Natural killer cell treated with Interleukin-12 subunit alpha and Interleukin-12 subunit beta and Interleukin-15 and Interleukin-18, amount 100 ng/mL, for 72 hours (primary cell): ENCODE measurements around the gene TCP11L2. TPM values are rescaled to one million over a fixed set of nuclear protein-coding genes. Genes with fewer than 3 reads are reported as not detected.
A peak's percentile ranks its signal among the peaks of the same experiment; 100 is the strongest.
"Not testable (repeated sequence)": the region's sequence is repeated elsewhere in the genome, so short reads cannot be mapped to it uniquely, and the experiment has no call there.

Source experiments
- ATAC-seq, 2 donors: fragments of 150-1000 bp; cut with Tn5 transposase in 1 of 2; sonication (Bioruptor Pico), chemical (Tn5 transposase) in 1 of 2; 2 replicates each; pipeline ENCODE4 v1.10.0; 2021
- DNase-seq: peaks from one replicate; pipeline ENCODE4 v3.0.0; 2022; ENCODE audit warnings: low spot score
- H3K27ac Mint-ChIP-seq, 2 donors: 1 replicate in 1 of 2; 2 replicates in 1 of 2; pipeline ENCODE4 v1.8.0; 2022; ENCODE audit warnings: mixed read lengths in 2 of 2, mild to moderate bottlenecking in 1 of 2, moderate library complexity in 1 of 2
- H3K27me3 Mint-ChIP-seq, 2 donors: 1 replicate in 1 of 2; 2 replicates in 1 of 2; pipeline ENCODE4 v1.8.0; 2022; ENCODE audit warnings: mixed read lengths in 2 of 2
- H3K36me3 Mint-ChIP-seq: one replicate; pipeline ENCODE4 v1.8.0; 2022; ENCODE audit warnings: mixed read lengths
- H3K4me1 Mint-ChIP-seq, 2 donors: 1 replicate in 1 of 2; 2 replicates in 1 of 2; pipeline ENCODE4 v1.8.0; 2022; ENCODE audit warnings: low read depth in 2 of 2, mixed read lengths in 2 of 2, mild to moderate bottlenecking in 1 of 2
- H3K4me3 Mint-ChIP-seq: one replicate; pipeline ENCODE4 v1.8.0; 2022; ENCODE audit warnings: mixed read lengths
- H3K9me3 Mint-ChIP-seq: 2 replicates; pipeline ENCODE4 v1.8.0; 2022; ENCODE audit warnings: mixed read lengths
- total RNA-seq, 2 donors: library from RNA; stranded (reverse); gene quantifications; one replicate each; pipeline ENCODE4 v1.2.3, GENCODE V29; 2022

TCP11L2 gene
- total RNA-seq, 2 donors from 2014 or later, result 3.5 to 5.8 TPM

DNA sequence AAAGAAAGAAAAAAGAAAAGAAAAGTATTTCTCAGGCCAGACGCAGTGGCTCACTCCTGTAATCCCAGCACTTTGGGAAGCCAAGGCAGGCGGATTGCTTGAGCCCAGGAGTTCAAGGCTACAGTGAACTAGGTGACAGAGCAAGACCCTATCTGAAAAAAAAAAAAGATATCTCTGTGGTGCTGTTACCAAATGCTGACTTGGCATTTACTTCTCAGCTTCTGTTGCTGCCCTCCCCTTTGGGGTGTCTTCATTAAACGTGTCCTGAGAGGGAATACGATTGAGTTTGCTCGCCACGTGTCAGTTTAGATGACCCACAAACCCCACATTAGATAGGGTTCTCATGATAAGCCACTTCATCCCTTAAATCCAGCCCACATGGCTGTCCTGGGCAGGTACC, 50.6 kb downstream of the TCP11L2 start:
- no peak for ATAC-seq
- peaks cover 6 to 11% of the 10 kb centered on the region in 2 donors for H3K4me1 Mint-ChIP-seq
- no peaks in the 10 kb centered on the region for H3K36me3 Mint-ChIP-seq
- H3K4me3 Mint-ChIP-seq, result no peak overlapping the region
- no peaks in the 10 kb centered on the region for H3K27me3 Mint-ChIP-seq
- DNase-seq, result no peak
- H3K27ac Mint-ChIP-seq, result no peak overlapping the region
- H3K9me3 Mint-ChIP-seq, result no peaks in the 10 kb centered on the region

DNA sequence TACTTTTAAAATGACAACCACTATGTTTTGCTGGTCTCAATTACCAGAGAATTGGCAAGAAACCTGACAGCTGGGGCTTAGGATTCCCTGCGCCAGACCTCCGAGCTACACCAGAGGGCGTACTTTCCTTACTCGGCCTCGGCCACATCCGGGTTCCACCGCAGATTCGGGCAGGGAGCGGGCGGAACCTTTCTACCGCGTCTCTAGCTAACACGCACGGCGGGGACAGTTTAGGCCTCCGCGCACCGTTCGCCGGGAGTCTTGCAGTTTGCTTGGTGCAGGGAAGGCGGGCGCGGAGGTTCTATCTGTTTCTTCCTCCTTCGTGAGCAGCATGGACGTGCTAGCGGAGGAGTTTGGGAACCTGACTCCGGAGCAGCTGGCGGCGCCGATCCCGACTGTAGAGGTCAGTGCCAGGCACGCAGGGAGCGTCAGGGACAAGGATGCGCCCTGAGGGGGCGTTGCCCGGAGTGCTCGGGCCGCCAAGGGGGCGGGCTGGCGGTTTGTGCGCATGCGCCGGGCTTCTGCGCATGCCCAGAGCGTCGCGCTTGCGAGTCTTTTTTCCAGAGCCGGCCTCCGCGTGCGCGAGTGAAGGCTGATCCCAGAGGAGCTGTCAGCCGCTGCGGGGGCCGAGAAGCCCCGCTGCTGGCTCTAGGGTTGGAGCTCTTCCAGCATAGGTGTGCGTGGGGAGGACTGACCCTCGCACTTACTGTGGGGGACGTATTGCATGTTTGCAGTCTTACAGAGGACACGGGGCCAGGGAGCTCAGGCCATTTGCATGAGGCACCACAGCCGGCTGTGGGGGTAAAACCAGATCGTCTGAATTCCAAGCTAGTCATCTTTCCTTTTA, 55.2 kb downstream of the TCP11L2 start, which contains the start of gene POLR3B:
TSS of gene POLR3B (plus strand) at position 200 of the 847 bp plus-strand sequence. CDS start at position 332, 132 bp downstream.
- H3K27me3 Mint-ChIP-seq, result no peaks in the 10 kb centered on the region
- peak; percentile 94 for DNase-seq
- H3K27ac Mint-ChIP-seq, result peak within 1 kb of the TSS; percentile 88 to 97
- peak; percentile 96 for ATAC-seq
- H3K36me3 Mint-ChIP-seq, result no peaks in the 10 kb centered on the region
- H3K4me3 Mint-ChIP-seq, result peak within 1 kb of the TSS; percentile 96
- H3K9me3 Mint-ChIP-seq, result no peaks in the 10 kb centered on the region
- H3K4me1 Mint-ChIP-seq, result peaks cover 12 to 17% of the 10 kb centered on the region in 2 donors

DNA sequence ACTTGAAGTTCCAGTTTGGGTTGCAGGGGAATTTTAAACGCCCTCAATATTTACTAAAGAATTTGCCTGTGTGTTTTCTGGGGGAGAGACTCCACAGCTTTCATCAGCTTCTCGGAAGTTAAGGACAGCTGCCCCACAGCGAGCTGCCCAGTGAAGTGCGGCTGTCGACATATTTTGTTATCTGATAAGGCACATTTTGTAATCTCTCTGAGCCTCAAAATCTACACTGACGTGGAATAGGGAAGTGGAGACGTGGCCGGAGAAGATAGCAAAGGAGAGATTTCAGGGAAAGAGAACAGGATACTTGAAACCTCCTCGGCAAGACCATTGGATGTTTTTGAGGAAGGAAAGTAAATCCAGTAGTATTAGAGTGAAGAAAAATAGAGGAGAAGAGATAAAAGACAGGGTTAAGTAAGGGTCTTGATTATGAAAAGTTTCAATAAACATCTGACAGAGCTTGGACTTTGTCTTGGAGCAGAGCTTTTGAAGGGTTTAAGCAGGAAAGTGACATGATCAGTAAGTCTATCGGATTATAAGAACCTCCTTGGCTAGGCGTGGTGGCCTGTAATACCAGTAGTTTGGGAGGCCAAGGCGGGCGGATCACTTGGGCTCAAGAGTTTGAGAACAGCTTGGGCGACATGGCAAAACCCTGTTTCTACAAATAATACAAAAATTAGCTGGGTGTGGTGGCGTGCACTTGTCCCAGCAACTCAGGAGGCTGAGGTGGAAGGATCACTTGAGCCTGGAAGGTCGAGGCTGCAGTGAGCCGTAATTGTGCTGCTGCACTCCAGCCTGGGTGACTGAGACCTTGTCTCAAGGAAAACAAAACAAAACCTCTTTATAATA, 56.1 kb downstream of the TCP11L2 start:
- Mint-ChIP-seq H3K27me3 (no peaks in the 10 kb centered on the region), H3K4me1 (peaks cover 12 to 17% of the 10 kb centered on the region in 2 donors), H3K9me3 (no peaks in the 10 kb centered on the region), H3K36me3 (no peaks in the 10 kb centered on the region), H3K4me3 (peak overlapping the region; percentile 96), H3K27ac (peak overlapping the region; percentile 88 to 97)
- no peak for DNase-seq
- peak; percentile 0 to 11 for ATAC-seq

DNA sequence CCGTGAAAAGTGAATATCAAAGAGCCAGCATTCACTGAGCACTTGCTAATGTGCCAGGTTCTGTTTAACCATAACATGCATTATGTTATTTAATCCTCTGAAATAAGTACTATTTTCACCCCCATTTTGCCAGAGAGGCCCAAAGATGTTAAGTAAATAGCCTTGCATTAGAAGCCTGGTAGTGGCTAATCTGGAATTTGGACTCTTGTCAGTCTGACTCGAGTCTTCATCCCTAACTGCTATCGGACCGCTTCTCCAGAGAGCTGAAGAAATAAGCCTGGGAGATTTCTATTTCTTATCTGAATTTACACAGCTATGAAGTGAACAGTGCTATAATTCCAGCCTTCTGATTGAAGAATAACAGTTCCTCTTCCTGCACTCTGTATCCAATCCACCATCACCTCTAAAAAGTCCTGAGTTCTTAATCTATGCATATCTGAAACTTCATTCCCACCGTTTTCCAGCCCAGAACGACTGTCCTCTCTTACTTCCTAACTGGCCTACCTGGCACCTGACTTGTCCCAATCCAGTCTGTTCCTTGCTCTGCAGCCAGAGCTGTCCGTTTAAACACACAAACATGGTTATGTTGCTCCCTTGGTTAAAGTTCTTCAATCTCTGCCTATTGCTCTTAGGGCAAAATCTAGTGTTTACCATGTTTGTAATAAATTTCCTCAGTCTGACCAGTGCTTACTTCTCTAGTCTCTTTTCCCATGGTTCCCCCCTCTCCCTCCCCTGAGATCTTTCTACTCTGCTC, 57.3 kb downstream of the TCP11L2 start:
- H3K27ac Mint-ChIP-seq, result no peak overlapping the region

DNA sequence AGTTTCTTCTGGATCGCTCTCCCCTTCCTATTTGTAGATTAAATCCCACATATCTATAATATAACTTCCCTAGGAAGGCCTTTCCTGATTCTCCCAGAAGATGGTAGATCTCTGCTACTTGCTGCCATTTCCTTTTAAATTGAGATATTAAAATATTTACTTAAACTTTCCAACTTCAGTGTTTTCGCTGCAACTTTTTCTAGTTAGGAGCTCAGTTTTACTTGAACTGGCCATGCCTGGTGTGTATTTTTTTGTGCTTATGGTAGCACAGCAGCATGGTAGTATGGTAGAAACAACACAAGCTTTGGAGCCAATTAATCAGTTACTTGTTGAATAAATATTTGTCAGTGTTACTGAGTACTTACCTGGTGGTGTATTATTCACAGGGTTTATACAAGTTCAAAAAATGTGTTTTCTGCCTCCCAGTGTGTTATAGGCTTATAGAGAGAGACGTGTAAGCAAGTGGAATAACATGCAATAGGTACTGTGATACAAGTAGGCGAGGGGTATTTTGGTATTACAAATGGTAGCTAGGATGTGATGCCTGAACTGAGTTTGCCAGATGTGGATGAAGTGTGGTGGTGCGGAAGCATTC, 58.0 kb downstream of the TCP11L2 start:
- Mint-ChIP-seq H3K9me3 (no peaks in the 10 kb centered on the region), H3K4me3 (no peak overlapping the region), H3K27me3 (no peaks in the 10 kb centered on the region), H3K36me3 (no peaks in the 10 kb centered on the region), H3K4me1 (peaks cover 12 to 17% of the 10 kb centered on the region in 2 donors), H3K27ac (no peak overlapping the region)
- DNase-seq, result no peak
- ATAC-seq, result no peak

More for the DNA sequence above, 57.3 kb downstream of the TCP11L2 start:
- no peak for ATAC-seq
- Mint-ChIP-seq H3K4me3 (no peak overlapping the region), H3K27me3 (no peaks in the 10 kb centered on the region), H3K36me3 (no peaks in the 10 kb centered on the region), H3K9me3 (no peaks in the 10 kb centered on the region), H3K4me1 (peaks cover 12 to 17% of the 10 kb centered on the region in 2 donors)
- no peak for DNase-seq

DNA sequence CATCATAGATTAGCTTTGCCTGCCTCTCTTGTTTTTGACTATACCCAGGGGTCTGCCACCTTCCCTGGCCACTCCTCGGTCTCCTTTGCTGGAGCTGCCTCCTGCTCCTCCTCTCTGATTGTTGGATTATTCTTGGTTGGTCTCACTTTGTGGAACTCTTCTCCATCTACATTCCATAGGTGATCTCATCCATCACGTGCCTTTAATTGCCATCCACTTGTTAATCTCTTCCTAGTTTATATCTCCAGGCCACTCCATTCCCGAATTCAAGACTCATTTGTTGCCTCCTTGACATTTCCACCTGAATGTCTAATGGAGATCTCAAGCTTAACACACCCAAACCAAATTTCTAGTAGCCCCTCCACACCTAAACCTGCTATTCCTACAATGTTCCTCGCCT, 60.4 kb downstream of the TCP11L2 start:
- Mint-ChIP-seq H3K4me3 (no peak overlapping the region), H3K27ac (no peak overlapping the region)

DNA sequence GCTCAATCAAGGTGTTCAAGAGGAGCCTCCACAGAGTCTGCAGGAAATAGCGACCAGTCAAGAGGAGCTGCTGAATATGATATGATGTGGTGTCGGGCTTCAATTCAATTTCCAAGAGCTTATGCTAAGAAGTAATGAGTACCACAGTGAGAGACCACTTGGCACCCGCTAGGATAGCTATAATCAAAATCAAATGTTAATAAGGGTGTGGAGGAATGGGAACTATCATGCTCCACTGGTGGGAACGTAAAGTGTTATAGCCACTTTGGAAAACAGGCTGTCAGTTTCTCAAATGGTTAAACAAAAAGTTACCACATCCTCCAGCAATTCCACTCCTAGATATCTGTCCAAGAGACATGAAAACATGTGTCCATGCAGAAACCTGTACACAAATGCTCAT, 61.7 kb downstream of the TCP11L2 start:
- DNase-seq, result no peak
- no peaks in the 10 kb centered on the region for H3K9me3 Mint-ChIP-seq
- H3K36me3 Mint-ChIP-seq, result peaks cover 5% of the 10 kb centered on the region
- H3K4me1 Mint-ChIP-seq, result no peaks in the 10 kb centered on the region
- H3K27me3 Mint-ChIP-seq, result no peaks in the 10 kb centered on the region
- no peak for ATAC-seq
- no peak overlapping the region for H3K27ac Mint-ChIP-seq
- H3K4me3 Mint-ChIP-seq, result no peak overlapping the region

More for the DNA sequence above, 60.4 kb downstream of the TCP11L2 start:
- H3K9me3 Mint-ChIP-seq, result no peaks in the 10 kb centered on the region
- ATAC-seq, result no peak
- peaks cover 6 to 9% of the 10 kb centered on the region in 2 donors for H3K4me1 Mint-ChIP-seq
- DNase-seq, result no peak
- H3K27me3 Mint-ChIP-seq, result no peaks in the 10 kb centered on the region
- no peaks in the 10 kb centered on the region for H3K36me3 Mint-ChIP-seq

DNA sequence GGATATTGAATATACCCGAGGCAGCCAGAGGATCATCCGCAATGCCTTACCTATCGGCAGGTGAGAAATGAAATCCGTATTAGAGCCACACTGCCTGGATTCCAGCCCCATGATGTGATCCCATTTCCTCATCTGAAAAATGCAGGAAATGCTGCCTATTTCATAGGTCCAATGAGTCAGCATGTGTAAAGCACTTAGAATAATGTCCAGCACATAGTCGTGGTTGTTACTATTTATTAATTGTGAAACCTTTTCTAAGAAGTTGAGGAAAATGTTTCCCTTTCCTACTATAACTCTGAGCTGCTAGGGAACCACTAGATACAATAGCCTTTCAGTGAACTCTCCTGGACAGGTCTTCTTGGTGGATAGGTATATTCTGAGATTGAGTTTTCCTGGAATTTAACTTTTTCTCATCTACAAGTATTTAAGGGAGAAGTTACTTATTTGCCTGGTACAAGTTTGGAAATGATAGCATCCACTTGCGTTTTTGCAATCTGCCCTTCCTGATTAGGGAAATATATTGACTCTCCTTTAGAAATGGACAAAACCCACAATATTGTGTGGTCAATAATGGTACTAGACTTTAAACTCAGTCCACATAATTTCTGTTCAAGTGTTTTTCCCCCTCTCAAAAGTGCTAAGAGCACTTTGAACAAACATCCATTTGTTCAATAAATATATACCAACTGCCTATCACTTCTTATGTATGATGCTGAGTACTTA, 67.3 kb downstream of the TCP11L2 start:
- Mint-ChIP-seq H3K4me1 (no peaks in the 10 kb centered on the region), H3K36me3 (peaks cover 19% of the 10 kb centered on the region), H3K27ac (no peak overlapping the region), H3K27me3 (no peaks in the 10 kb centered on the region), H3K4me3 (no peak overlapping the region), H3K9me3 (no peaks in the 10 kb centered on the region)
- ATAC-seq, result no peak
- DNase-seq, result no peak

DNA sequence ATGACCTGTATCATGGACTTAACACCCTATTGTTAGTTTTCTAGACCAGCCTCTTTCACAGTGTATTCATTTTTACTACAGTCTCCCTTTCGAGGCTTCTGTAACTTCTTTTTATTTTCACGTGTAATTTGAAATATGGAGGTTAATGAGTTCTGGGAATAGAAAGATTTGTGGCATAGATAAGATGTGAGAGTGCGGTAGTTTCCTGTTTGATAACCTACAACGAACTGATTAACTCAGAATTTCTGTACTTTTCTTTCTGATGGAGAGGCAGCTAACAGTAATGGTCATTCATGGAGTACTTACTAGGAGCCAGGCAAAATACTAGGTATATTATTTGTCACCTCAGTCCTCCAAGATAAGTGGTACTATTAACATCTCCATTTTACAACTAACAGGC, 76.3 kb downstream of the TCP11L2 start:
- Mint-ChIP-seq H3K27me3 (no peaks in the 10 kb centered on the region), H3K9me3 (no peaks in the 10 kb centered on the region), H3K4me1 (peaks cover 6 to 11% of the 10 kb centered on the region in 2 donors), H3K4me3 (no peak overlapping the region), H3K36me3 (peaks cover 36% of the 10 kb centered on the region), H3K27ac (no peak overlapping the region)
- DNase-seq, result no peak
- ATAC-seq, result no peak

DNA sequence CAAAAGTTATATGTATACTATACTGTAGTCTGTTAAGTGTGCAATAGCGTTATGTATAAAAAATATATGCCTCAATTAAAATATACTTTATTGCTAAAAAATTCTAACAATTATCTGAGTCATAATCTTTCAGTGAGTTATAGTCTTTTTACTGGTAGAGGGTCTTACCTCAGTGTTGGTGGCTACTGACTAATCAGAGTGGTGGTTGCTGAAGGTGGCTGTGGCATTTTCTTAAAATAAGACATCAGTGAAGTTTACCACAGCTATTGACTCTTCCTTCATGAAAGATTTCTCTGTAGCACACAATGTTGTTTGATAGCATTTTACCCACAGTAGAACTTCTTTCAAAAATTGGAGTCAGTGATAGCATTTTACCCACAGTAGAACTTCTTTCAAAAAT, 78.4 kb downstream of the TCP11L2 start:
- H3K36me3 Mint-ChIP-seq, result peaks cover 25% of the 10 kb centered on the region
- H3K27me3 Mint-ChIP-seq, result no peaks in the 10 kb centered on the region
- H3K9me3 Mint-ChIP-seq, result no peaks in the 10 kb centered on the region
- DNase-seq, result no peak
- H3K4me3 Mint-ChIP-seq, result no peak overlapping the region
- peaks cover 6 to 11% of the 10 kb centered on the region in 2 donors for H3K4me1 Mint-ChIP-seq
- no peak overlapping the region for H3K27ac Mint-ChIP-seq
- peak in 1 of 2 donors; percentile 59 for ATAC-seq

DNA sequence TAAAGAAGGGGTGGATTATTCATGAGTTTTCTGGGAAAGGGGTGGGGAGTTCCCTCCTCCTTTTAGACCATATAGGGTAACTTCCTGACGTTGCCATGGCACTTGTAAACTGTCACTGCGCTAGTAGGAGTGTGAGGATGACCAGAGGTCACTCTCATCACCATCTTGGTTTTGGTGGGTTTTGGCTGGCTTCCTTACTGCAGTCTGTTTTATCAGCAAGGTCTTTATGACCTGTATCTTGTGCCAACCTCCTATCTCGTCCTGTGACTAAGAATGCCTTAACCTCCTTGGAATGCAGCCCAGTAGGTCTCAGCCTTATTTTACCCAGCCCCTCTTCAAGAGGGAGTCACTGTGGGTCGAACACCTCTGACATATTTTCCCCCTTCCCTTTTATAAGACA, 79.3 kb downstream of the TCP11L2 start:
- Mint-ChIP-seq H3K36me3 (peaks cover 21% of the 10 kb centered on the region), H3K4me1 (peaks cover 6 to 11% of the 10 kb centered on the region in 2 donors)
- not testable (repeated sequence) for H3K9me3 Mint-ChIP-seq, ATAC-seq, H3K27ac Mint-ChIP-seq, H3K27me3 Mint-ChIP-seq, H3K4me3 Mint-ChIP-seq, DNase-seq

DNA sequence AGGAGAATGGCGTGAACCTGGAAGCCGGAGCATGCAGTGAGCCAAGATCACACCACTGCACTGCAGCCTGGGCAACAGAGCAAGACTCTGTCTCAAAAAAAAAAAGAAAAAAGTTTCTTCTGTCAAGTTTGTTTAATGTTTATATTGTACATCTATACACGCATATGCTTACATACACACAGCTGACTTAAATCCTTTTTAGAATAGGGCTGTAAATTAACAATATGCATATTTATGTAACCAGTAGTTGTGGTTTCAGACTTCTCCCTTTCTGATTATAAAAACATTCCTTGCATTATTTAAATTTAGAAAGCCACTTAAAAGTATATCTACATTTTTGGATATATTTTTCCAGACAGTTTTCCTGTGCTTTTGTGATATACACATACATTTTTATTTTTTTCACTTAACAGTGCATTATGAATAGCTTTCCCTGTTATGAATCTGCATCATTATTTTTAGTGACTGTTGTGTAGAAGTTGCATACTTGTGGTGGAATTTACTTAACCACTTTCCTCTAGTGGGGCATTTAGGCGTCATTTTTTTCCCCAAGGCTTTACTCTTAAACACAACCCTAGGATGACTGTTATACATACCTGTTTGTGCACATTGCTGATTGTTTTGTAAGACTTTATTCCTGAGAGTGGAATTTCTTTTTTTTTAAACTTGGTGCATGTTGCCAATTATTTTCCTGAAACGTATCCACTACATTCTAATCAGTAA, 84.4 kb downstream of the TCP11L2 start:
- Mint-ChIP-seq H3K27me3 (no peaks in the 10 kb centered on the region), H3K36me3 (peaks cover 8% of the 10 kb centered on the region), H3K27ac (no peak overlapping the region), H3K4me3 (no peak overlapping the region), H3K4me1 (no peaks in the 10 kb centered on the region), H3K9me3 (no peaks in the 10 kb centered on the region)
- DNase-seq (no peak), ATAC-seq (no peak)
